GM19240 (cell line): ENCODE results near the gene FGGY.

ENCODE experiments used
- DNase-seq: peaks from one replicate; pipeline ENCODE4 v3.0.0; 2011; ENCODE audit warnings: low spot score; ENCODE audit not compliant: insufficient read length

Gene FGGY

GRCh38 chr1:59805554-59805953 is 508.7 kb downstream of the FGGY start:
- no peak for DNase-seq
